Erythroblast (primary cell): ENCODE measurements around the gene PER2.
"Not testable (repeated sequence)": the region's sequence is repeated elsewhere in the genome, so short reads cannot be mapped to it uniquely, and the experiment has no call there.

Experiments
- DNase-seq, 2 experiments: peaks; one replicate each; lab custom pipeline; 2025; lab: John Stamatoyannopoulos, UW
- GATA1 ChIP-seq: IDR thresholded peaks from 2 replicates; pipeline ENCODE4 v1.6.1; 2011; ENCODE audit warnings: low read depth, mild to moderate bottlenecking, control low read depth, low read length, moderate library complexity
- POLR2A ChIP-seq: IDR thresholded peaks from 2 replicates; pipeline ENCODE4 v1.6.1; 2011; ENCODE audit warnings: mild to moderate bottlenecking, low read length

PER2 gene

GRCh38 chr2:238272156-238272555, 16.3 kb downstream of the PER2 start:
- no peak for DNase-seq
- TF ChIP-seq GATA1: no peak
- TF ChIP-seq POLR2A: no peak

- not testable (repeated sequence) for DNase-seq
Measured at GRCh38 chr2:238271686-238272085, 16.7 kb downstream of the PER2 start.

GRCh38 chr2:238271061-238271554, 17.3 kb downstream of the PER2 start:
- DNase-seq: no peak
- no peak for TF ChIP-seq GATA1
- TF ChIP-seq POLR2A: no peak

GRCh38 chr2:238270606-238271005, 17.8 kb downstream of the PER2 start:
- DNase-seq: no peak
- TF ChIP-seq GATA1 (no peak), POLR2A (no peak)

GRCh38 chr2:238269741-238270140, 18.7 kb downstream of the PER2 start:
- TF ChIP-seq GATA1 (no peak), POLR2A (no peak)
- DNase-seq: no peak

GRCh38 chr2:238267884-238268680, 20.3 kb downstream of the PER2 start:
- TF ChIP-seq POLR2A (no peak), GATA1 (no peak)
- no peak for DNase-seq

- TF ChIP-seq GATA1: no peak
- no peak for TF ChIP-seq POLR2A
- DNase-seq: no peak
Measured at GRCh38 chr2:238267341-238267710, 21.1 kb downstream of the PER2 start.

GRCh38 chr2:238265605-238266004, 22.8 kb downstream of the PER2 start:
- TF ChIP-seq GATA1: no peak
- no peak for TF ChIP-seq POLR2A
- DNase-seq: no peak

- no peak for DNase-seq
- TF ChIP-seq GATA1 (no peak), POLR2A (no peak)
Measured at GRCh38 chr2:238264072-238264460, 24.3 kb downstream of the PER2 start.

- peak; percentile 86 to 92 for DNase-seq
Measured at GRCh38 chr2:238263204-238264071, 25.0 kb downstream of the PER2 start.

GRCh38 chr2:238262496-238263122, 25.8 kb downstream of the PER2 start:
- DNase-seq: no peak
- no peak for TF ChIP-seq POLR2A
- no peak for TF ChIP-seq GATA1

More at GRCh38 chr2:238263204-238264071, 25.0 kb downstream of the PER2 start:
- TF ChIP-seq POLR2A (no peak), GATA1 (no peak)

GRCh38 chr2:238261718-238262375, 26.6 kb downstream of the PER2 start:
- TF ChIP-seq POLR2A (no peak), GATA1 (no peak)
- DNase-seq: no peak

GRCh38 chr2:238260883-238261282, 27.5 kb downstream of the PER2 start:
- DNase-seq: no peak
- no peak for TF ChIP-seq POLR2A
- TF ChIP-seq GATA1: no peak
